Measurements from ENCODE around the gene COL5A1.

Gene COL5A1

DNA sequence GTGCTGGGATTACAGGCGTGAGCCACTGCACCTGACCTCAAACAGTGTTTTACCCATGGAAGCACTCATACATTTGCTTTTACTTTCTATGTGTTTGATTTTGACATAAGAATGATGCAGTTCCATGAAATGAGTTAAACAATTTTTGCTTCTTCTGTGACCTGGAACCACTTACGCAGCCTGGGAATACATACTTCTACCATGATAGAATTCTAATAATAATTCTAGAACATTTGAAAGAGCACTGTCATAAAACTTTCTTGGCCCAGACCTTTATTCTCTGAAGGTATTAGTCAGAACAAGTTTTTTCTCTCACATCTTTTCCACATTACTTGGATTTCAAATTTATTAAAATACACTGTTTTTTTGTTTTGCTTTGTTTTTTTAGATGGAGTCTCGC is 25.3 kb upstream of the COL5A1 start:
- no peaks in the 10 kb centered on the region; the same call in 1 of the 2 replicates for H3K9me3 ChIP-seq (ENCODE audit: insufficient read depth, low read length)
- TF ChIP-seq, protein P1, sequence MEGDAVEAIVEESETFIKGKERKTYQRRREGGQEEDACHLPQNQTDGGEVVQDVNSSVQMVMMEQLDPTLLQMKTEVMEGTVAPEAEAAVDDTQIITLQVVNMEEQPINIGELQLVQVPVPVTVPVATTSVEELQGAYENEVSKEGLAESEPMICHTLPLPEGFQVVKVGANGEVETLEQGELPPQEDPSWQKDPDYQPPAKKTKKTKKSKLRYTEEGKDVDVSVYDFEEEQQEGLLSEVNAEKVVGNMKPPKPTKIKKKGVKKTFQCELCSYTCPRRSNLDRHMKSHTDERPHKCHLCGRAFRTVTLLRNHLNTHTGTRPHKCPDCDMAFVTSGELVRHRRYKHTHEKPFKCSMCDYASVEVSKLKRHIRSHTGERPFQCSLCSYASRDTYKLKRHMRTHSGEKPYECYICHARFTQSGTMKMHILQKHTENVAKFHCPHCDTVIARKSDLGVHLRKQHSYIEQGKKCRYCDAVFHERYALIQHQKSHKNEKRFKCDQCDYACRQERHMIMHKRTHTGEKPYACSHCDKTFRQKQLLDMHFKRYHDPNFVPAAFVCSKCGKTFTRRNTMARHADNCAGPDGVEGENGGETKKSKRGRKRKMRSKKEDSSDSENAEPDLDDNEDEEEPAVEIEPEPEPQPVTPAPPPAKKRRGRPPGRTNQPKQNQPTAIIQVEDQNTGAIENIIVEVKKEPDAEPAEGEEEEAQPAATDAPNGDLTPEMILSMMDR (IDR thresholded peaks at IDR 0.05; ENCODE audit: low read depth, low read length): no peak
- TF ChIP-seq EZH2phosphoT487 (IDR thresholded peaks at IDR 0.05; ENCODE audit: low read depth): no peak
- H2AFZ ChIP-seq (ENCODE audit: low read depth, low read length): no peak overlapping the region
- no peak overlapping the region for H3K27ac ChIP-seq (ENCODE audit: low read length)
- no peaks in the 10 kb centered on the region for H3K4me1 ChIP-seq (ENCODE audit: low read length)
- H3K36me3 ChIP-seq (replicated peaks; ENCODE audit: low read depth, low read length): no peaks in the 10 kb centered on the region
- H3K4me3 ChIP-seq (ENCODE audit: low read length): no peak overlapping the region
- H4K20me1 ChIP-seq (ENCODE audit: insufficient read depth, low read length): no peaks in the 10 kb centered on the region
- H3K27me3 ChIP-seq (ENCODE audit: low read depth, low read length): peaks cover 12% of the 10 kb centered on the region
- H3K4me2 ChIP-seq (ENCODE audit: low read length): no peak overlapping the region
- H3K9ac ChIP-seq (ENCODE audit: low read length): no peak overlapping the region
- H3K79me2 ChIP-seq (ENCODE audit: low read length): no peaks in the 10 kb centered on the region

DNA sequence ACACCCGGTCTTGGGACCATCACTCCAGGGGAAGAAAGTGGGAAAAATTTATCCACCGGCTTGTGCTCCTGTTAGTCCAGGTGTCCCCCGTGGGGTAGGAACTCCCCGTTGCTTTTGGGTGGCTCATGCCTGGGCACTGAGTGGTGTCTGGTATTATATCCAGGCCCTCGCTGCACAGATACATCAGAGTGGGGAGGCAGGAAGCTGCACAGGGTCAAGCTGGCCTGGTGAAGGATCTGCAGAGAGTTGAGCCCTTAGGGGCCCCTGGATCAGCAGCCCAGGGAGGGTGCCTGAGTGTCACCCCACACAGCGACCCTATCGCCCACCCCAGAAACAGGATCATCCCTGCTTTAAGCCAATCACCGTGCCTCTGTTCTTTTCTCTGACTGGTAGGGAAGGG is 24.4 kb upstream of the COL5A1 start:
- no peaks in the 10 kb centered on the region for H3K4me1 ChIP-seq (ENCODE audit: low read length)
- H3K4me3 ChIP-seq (ENCODE audit: low read length): no peak overlapping the region
- H3K36me3 ChIP-seq (replicated peaks; ENCODE audit: low read depth, low read length): no peaks in the 10 kb centered on the region
- TF ChIP-seq, protein P1 (IDR thresholded peaks at IDR 0.05; ENCODE audit: low read depth, low read length): no peak
- no peak for TF ChIP-seq EZH2phosphoT487 (IDR thresholded peaks at IDR 0.05; ENCODE audit: low read depth)
- H3K9ac ChIP-seq (ENCODE audit: low read length): no peak overlapping the region
- no peaks in the 10 kb centered on the region for H3K79me2 ChIP-seq (ENCODE audit: low read length)
- H3K9me3 ChIP-seq (ENCODE audit: insufficient read depth, low read length): no peaks in the 10 kb centered on the region; the same call in 1 of the 2 replicates
- no peak overlapping the region for H3K4me2 ChIP-seq (ENCODE audit: low read length)
- H3K27ac ChIP-seq (ENCODE audit: low read length): no peak overlapping the region
- H4K20me1 ChIP-seq (ENCODE audit: insufficient read depth, low read length): no peaks in the 10 kb centered on the region
- H3K27me3 ChIP-seq (ENCODE audit: low read depth, low read length): peaks cover 13% of the 10 kb centered on the region
- no peak overlapping the region for H2AFZ ChIP-seq (ENCODE audit: low read depth, low read length)

DNA sequence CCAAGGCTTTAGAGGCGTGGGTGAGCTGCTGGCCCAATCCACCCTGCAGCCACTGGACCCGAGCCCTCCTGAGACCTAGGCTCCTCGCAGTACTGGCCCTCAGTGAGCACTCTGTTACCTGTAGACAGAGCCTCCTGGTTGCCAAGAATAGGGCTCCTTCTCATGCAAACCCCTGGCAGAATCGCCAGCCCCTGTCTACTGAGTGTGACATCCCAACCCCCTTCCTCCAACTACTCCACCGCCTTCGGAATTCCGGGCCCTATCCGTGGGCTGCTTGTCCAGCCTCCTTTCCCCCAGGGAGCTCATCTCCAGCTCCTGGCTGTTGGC is 23.8 kb upstream of the COL5A1 start:
- H3K27ac ChIP-seq (ENCODE audit: low read length): no peak overlapping the region
- no peaks in the 10 kb centered on the region for H3K36me3 ChIP-seq (replicated peaks; ENCODE audit: low read depth, low read length)
- H3K4me2 ChIP-seq (ENCODE audit: low read length): no peak overlapping the region
- no peaks in the 10 kb centered on the region for H3K4me1 ChIP-seq (ENCODE audit: low read length)
- H3K27me3 ChIP-seq (ENCODE audit: low read depth, low read length): peaks cover 13% of the 10 kb centered on the region
- no peaks in the 10 kb centered on the region for H3K79me2 ChIP-seq (ENCODE audit: low read length)
- no peak overlapping the region for H3K9ac ChIP-seq (ENCODE audit: low read length)
- TF ChIP-seq, protein P1 (IDR thresholded peaks at IDR 0.05; ENCODE audit: low read depth, low read length): no peak
- TF ChIP-seq EZH2phosphoT487 (IDR thresholded peaks at IDR 0.05; ENCODE audit: low read depth): no peak
- H3K9me3 ChIP-seq (ENCODE audit: insufficient read depth, low read length): no peaks in the 10 kb centered on the region; the same call in 1 of the 2 replicates
- no peaks in the 10 kb centered on the region for H4K20me1 ChIP-seq (ENCODE audit: insufficient read depth, low read length)
- no peak overlapping the region for H3K4me3 ChIP-seq (ENCODE audit: low read length)
- H2AFZ ChIP-seq (ENCODE audit: low read depth, low read length): no peak overlapping the region

DNA sequence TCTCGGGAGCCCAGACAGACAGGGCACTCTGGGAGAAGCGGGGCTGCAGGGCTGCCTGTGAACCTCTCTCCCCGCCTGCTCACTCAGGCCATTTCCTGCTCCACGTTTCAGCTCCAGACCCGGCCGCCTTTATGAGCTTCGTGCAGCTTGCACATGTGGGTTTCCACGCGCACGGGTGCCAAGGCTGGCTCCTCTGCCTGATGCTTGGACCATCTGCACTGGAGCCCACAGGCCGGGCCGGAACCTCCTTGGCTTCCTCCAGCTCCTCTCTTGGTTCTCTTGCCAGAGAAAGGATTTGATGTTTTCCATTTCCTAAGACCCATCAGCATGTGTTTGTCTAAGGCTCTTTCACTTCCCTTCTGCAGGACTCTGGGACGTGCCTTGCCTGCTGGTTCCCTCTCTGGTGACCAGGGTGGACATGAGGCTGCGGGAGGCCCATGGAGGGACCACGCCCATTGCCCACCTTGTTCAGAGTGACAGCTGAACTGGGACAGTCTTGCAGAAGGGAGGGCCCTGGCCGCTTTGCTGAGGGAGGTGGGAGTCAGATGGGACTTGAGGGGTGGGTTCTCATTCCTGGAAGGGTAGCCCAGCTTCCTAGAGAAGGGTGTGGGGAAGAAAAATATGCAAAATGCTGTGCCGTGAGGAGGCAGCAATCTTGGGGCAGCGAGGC is 23.3 kb upstream of the COL5A1 start:
- no peak overlapping the region for H3K4me2 ChIP-seq (ENCODE audit: low read length)
- no peaks in the 10 kb centered on the region for H3K4me1 ChIP-seq (ENCODE audit: low read length)
- H3K4me3 ChIP-seq (ENCODE audit: low read length): no peak overlapping the region
- no peaks in the 10 kb centered on the region for H4K20me1 ChIP-seq (ENCODE audit: insufficient read depth, low read length)
- H2AFZ ChIP-seq (ENCODE audit: low read depth, low read length): no peak overlapping the region
- H3K36me3 ChIP-seq (replicated peaks; ENCODE audit: low read depth, low read length): no peaks in the 10 kb centered on the region
- no peak overlapping the region for H3K9ac ChIP-seq (ENCODE audit: low read length)
- H3K27me3 ChIP-seq (ENCODE audit: low read depth, low read length): peaks cover 17% of the 10 kb centered on the region
- TF ChIP-seq EZH2phosphoT487 (IDR thresholded peaks at IDR 0.05; ENCODE audit: low read depth): no peak
- TF ChIP-seq, protein P1 (IDR thresholded peaks at IDR 0.05; ENCODE audit: low read depth, low read length): no peak
- no peaks in the 10 kb centered on the region; the same call in 1 of the 2 replicates for H3K9me3 ChIP-seq (ENCODE audit: insufficient read depth, low read length)
- no peak overlapping the region for H3K27ac ChIP-seq (ENCODE audit: low read length)
- no peaks in the 10 kb centered on the region for H3K79me2 ChIP-seq (ENCODE audit: low read length)
